GM20000 (cell line): ENCODE data around the gene KCNQ2.

Experiments
- DNase-seq: peaks from one replicate; pipeline ENCODE4 v3.0.0; 2012; ENCODE audit warnings: low spot score
- TF ChIP-seq, protein P1 (sequence below): IDR thresholded peaks from 2 replicates; pipeline ENCODE4 v1.5.1; 2012; ENCODE audit warnings: mild to moderate bottlenecking, control low read depth; ENCODE audit errors: extremely low read depth, missing control alignments

The KCNQ2 gene

DNA sequence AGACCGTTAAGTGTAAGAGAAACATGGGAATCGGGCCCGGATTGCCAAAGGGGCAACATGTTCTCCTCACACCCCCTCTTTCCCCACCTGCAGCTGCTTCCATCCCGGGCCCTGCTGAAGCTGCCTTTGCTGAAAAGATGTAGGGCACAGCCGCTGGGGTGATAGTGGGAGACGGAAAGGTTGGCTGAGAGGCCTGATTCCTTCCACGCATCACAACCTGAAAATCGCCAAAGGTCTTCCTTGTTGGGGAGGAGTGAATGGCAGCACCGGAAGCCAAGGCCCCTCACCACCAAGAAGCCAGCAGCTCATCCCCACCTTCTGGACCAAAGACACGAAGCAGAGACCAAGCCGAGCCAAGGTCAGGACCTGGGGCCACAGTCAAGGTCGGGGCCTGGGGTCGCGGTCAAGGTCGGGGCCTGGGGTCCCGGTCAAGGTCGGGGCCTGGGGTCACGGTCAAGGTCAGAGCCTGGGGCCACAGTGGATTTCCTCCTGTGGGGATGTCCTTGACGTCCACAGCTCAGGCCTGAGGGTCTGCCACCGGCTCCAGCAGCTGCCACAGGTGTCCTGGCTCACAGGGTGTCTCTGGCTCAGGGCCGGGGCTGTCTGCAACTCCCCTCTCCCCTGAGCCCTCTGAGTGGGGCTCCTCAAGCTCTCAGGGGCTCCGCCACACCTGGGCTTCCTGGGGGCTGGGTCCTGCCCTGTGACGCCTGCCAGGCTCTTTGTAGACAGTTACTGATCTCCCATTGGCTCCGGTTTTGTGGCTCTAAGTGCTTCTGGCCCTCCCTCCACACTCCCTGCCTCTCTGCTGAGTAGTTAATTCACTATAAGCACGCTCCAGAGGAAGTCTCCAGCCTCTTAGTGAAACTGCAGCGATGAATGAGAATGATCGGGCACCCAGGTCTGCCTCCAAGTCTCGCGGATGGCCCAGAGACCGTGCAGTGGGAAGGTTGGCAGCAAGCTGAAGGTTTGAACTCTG, 105.8 kb downstream of the KCNQ2 start:
- TF ChIP-seq, protein P1, sequence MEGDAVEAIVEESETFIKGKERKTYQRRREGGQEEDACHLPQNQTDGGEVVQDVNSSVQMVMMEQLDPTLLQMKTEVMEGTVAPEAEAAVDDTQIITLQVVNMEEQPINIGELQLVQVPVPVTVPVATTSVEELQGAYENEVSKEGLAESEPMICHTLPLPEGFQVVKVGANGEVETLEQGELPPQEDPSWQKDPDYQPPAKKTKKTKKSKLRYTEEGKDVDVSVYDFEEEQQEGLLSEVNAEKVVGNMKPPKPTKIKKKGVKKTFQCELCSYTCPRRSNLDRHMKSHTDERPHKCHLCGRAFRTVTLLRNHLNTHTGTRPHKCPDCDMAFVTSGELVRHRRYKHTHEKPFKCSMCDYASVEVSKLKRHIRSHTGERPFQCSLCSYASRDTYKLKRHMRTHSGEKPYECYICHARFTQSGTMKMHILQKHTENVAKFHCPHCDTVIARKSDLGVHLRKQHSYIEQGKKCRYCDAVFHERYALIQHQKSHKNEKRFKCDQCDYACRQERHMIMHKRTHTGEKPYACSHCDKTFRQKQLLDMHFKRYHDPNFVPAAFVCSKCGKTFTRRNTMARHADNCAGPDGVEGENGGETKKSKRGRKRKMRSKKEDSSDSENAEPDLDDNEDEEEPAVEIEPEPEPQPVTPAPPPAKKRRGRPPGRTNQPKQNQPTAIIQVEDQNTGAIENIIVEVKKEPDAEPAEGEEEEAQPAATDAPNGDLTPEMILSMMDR: no peak
- DNase-seq: no peak

DNA sequence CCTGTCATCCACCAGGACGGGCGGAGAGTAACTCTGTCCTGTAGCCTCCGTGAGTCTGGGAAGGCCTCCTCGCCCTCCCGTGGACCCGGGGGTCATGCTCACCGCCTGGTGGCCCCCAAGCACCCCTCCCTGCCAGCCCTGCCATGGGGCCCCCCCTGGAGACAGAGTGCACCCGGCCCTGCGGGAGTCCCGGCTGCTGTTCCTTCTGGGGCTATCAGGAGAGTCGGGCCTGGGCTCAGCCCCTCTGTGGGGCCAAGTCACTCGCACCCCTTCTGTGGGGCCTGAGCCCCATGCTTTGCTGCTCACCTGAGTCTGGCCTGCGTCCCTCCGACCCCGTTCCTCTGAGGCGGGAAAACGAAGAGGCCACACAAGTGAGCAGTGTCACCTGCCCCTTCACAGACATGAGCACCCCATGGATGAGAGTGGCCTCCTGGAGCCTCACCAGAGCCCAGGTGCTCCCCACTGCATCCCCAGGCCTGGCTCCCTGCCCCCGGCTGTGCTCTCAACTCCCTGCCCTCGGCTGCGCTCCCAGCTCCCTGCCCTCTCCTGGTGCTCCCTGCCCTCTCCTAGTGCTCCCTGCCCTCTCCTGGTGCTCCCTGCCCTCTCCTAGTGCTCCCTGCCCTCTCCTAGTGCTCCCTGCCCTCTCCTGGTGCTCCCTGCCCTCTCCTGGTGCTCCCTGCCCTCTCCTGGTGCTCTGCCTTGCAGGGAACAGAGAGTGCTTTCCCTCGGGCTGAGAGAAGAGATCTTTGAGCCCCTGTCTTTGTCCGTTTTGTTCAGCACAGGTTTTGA, 106.7 kb downstream of the KCNQ2 start:
- DNase-seq: no peak
- TF ChIP-seq, protein P1: no peak

- TF ChIP-seq, protein P1: no peak
- DNase-seq: no peak
Observed at GRCh38 chr20:63364801-63365585, 107.5 kb downstream of the KCNQ2 start.

- TF ChIP-seq, protein P1: no peak
- no peak for DNase-seq
Observed at GRCh38 chr20:63363981-63364561, 108.4 kb downstream of the KCNQ2 start.

DNA sequence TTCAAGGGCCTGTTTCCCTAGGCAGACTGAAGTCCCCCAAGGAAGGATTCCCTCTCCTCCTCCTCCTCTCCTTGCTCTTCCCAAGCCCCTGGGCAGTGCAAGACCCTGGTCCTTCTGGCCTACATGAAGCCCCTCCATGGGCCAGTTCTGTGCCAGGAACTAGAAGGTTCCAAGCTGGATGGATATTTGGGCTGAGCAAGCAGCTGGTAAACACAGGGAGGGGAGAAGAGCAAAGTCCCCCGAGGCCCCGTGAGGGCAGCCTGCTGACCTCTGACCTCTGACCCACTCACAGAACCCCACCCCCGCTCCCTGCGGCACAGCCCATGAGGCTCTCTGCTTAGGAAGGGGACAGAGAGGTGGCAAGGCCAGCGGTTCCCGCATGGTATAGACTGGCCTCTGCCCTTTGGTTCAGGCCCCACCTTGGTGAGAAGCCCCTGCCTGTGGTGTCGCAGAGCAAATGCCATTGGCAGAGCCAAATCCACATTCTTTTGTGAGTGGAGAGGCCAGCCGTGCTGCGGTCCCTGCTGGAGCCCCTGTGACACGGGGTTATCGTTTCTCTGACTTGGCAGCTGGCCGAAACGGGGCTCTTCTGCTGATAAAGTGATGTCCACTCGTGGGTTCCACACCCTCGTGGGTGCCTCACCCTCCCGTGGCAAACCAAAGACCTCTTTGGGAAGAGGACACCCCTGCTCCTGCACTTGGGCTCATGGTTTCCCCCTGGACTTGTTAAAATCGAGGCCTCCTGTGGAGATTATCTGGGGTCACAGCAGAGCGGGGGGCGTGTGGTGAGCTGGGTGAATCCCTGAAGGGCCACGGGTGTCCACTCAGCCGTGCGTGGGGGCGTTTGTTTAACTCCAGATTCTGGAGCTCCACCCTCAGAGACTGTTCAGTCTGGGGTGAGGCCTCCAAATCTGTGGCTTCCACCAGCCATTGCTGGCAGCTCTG, 109.2 kb downstream of the KCNQ2 start:
- DNase-seq: no peak

More for the DNA sequence above, 109.2 kb downstream of the KCNQ2 start:
- TF ChIP-seq, protein P1: no peak
